Adrenal gland (tissue), 12 donors: ENCODE data around the gene CAMTA1. TPM values are rescaled to one million over a fixed set of nuclear protein-coding genes. Genes with fewer than 3 reads are reported as not detected.

Experiments
- DNase-seq, 7 donors: peaks; one replicate each; pipeline ENCODE4 v3.0.0-alpha.2; 2019 to 2020
- H3K27ac ChIP-seq, 5 donors: fragments of 200-600 bp; sonication (generic) in 4 of 5; 1 replicate in 3 of 5; 2 replicates in 2 of 5; pipeline versions ENCODE4 v1.5.1 to v1.8.0; 2016 to 2020; ENCODE audit warnings: mild to moderate bottlenecking in 1 of 5
- H3K27me3 ChIP-seq: fragments of 200-600 bp; 2 replicates; pipeline ENCODE4 v1.8.0; 2021
- H3K36me3 ChIP-seq, 2 donors: fragments of 200-600 bp; replicated peaks in 1 of 2; 1 replicate in 1 of 2; 2 replicates in 1 of 2; pipeline versions ENCODE4 v1.5.1 to v1.8.0; 2018 to 2022
- H3K4me1 ChIP-seq, 2 donors: fragments of 200-600 bp; replicated peaks in 1 of 2; 1 replicate in 1 of 2; 2 replicates in 1 of 2; pipeline versions ENCODE4 v1.5.1 to v1.8.0; 2018 to 2021
- H3K4me3 ChIP-seq, 4 donors: fragments of 200-600 bp; sonication (generic) in 3 of 4; one replicate each; pipeline ENCODE4 v1.5.1; 2016 to 2018
- H3K9me3 ChIP-seq, 3 donors: fragments of 200-600 bp; sonication (generic) in 1 of 3; replicated peaks in 1 of 3; 1 replicate in 2 of 3; 2 replicates in 1 of 3; pipeline versions ENCODE4 v1.5.1 to v1.8.0; 2016 to 2021
- CTCF ChIP-seq, 6 experiments: fragments of 450-650 bp in 4 of 6; fragments of 200-600 bp in 2 of 6; sonication (generic) in 1 of 6; IDR thresholded peaks; 1 replicate in 5 of 6; 2 replicates in 1 of 6; pipeline versions ENCODE4 v1.5.1 to v1.8.0; 2016 to 2021; ENCODE audit warnings: antibody characterized with exemption in 6 of 6, mild to moderate bottlenecking in 2 of 6, moderate library complexity in 1 of 6
- POLR2A ChIP-seq, 2 donors: fragments of 450-650 bp; IDR thresholded peaks; one replicate each; pipeline ENCODE4 v1.6.1; 2017; ENCODE audit warnings: antibody characterized with exemption in 2 of 2, mild to moderate bottlenecking in 2 of 2, moderate library complexity in 1 of 2
- WGBS, 4 donors: extraction: QIAGEN DNeasy Blood & Tissue Kit in 2 of 4; methylation state at CpG; one replicate each; pipeline versions ENCODE4 v1.1.5 to v1.1.7; 2013 to 2017; 5-methylcytosine and 5-hydroxymethylcytosine counted together
- intact Hi-C, 2 donors: fragments of 100-400 bp; cut with DNase I; formaldehyde crosslinking; loops; one replicate each; pipeline versions ENCODE4 v1.14.1 to v1.15.0; 2022 to 2023
- polyA plus RNA-seq, 3 donors: library from polyadenylated mRNA; stranded (reverse); fragments of 200-250 nt in 2 of 3; fragments of 350-450 nt in 1 of 3; fragmentation: Illumina TruSeq in 1 of 3; extraction: RNeasy Lipid Tissue Mini Kit (QIAGEN cat#74804) in 1 of 3; gene quantifications; one replicate each; pipeline ENCODE4 v1.2.3, GENCODE V29; 2013 to 2014
- total RNA-seq, 9 donors: library from RNA; depleted of rRNA in 4 of 9; stranded (reverse); fragments of >200 nt in 4 of 9; fragments of 120-200 nt in 1 of 9; fragmentation: NEBNext Ultra II Directional in 1 of 9; extraction: Animal tissue kit (Norgen Biotek cat#: 25700) in 1 of 9; gene quantifications; one replicate each; pipeline versions ENCODE4 v1.1.0 to v1.2.4, GENCODE V29; 2013 to 2023
- donor health status: healthy with polysubstance abuse.
- donor health status: Bipolar disorder and iron deficiency.
- donor health status: DM: yes; HTN: yes; CAD: no.
- donor health status: DM: no; HTN: no; CAD: no.
- donor health status: DM: no; HTN: no; CAD: no.
- donor health status: DM: yes; HTN: yes; CAD: no.

CAMTA1 gene
- total and polyA plus RNA-seq, 12 donors = 62.9 to 141 (median 96.9) TPM

- intact Hi-C loops = no loop called here
- H3K27me3 ChIP-seq = no peaks in the 10 kb centered on the region
- no peak for DNase-seq
- H3K4me1 ChIP-seq = no peaks in the 10 kb centered on the region
- no peak overlapping the region for H3K27ac ChIP-seq
- no peaks in the 10 kb centered on the region for H3K9me3 ChIP-seq
- 88 to 96% (median 90%) methylated on average over 12 to 13 of the region's 13 CpGs for WGBS, 4 donors
- TF ChIP-seq POLR2A (IDR thresholded peaks at IDR 0.05) (no peak), CTCF (IDR thresholded peaks at IDR 0.05) (no peak)
- H3K4me3 ChIP-seq = no peak overlapping the region
- H3K36me3 ChIP-seq = no peaks in the 10 kb centered on the region
Observed at GRCh38 chr1:7440154-7440553, 654.9 kb downstream of the CAMTA1 start.

- WGBS, 4 donors = 52 to 66% (median 63%) methylated on average over 15 to 16 of the region's 16 CpGs
- Histone ChIP-seq H3K27me3 (no peaks in the 10 kb centered on the region), H3K4me1 (no peaks in the 10 kb centered on the region), H3K9me3 (no peaks in the 10 kb centered on the region), H3K27ac (no peak overlapping the region), H3K4me3 (no peak overlapping the region), H3K36me3 (no peaks in the 10 kb centered on the region)
- DNase-seq = peak in 3 of 7 donors; percentile 31 to 55 (median 35)
- TF ChIP-seq POLR2A (IDR thresholded peaks at IDR 0.05) = no peak
- intact Hi-C loops = no loop called here
Observed at GRCh38 chr1:7441143-7441841, 656.0 kb downstream of the CAMTA1 start.

GRCh38 chr1:7442036-7442435 is 656.8 kb downstream of the CAMTA1 start:
- no peaks in the 10 kb centered on the region for H3K36me3 ChIP-seq
- H3K27me3 ChIP-seq = no peaks in the 10 kb centered on the region
- TF ChIP-seq CTCF (IDR thresholded peaks at IDR 0.05) (no peak), POLR2A (IDR thresholded peaks at IDR 0.05) (no peak)
- no peak for DNase-seq
- 93 to 94% (median 93%) methylated on average over 9 of the region's 9 CpGs for WGBS, 4 donors
- H3K4me3 ChIP-seq = no peak overlapping the region
- no peaks in the 10 kb centered on the region for H3K4me1 ChIP-seq
- H3K9me3 ChIP-seq = no peaks in the 10 kb centered on the region
- intact Hi-C loops = no loop called here
- H3K27ac ChIP-seq = no peak overlapping the region

- Histone ChIP-seq H3K4me1 (no peaks in the 10 kb centered on the region), H3K27ac (no peak overlapping the region), H3K9me3 (no peaks in the 10 kb centered on the region), H3K4me3 (no peak overlapping the region), H3K27me3 (no peaks in the 10 kb centered on the region), H3K36me3 (no peaks in the 10 kb centered on the region)
- TF ChIP-seq POLR2A (IDR thresholded peaks at IDR 0.05) = no peak
- TF ChIP-seq CTCF (IDR thresholded peaks at IDR 0.05) = no peak
- DNase-seq = no peak
- intact Hi-C loops = no loop called here
- 91 to 96% (median 93%) methylated on average over 3 to 6 of the region's 6 CpGs for WGBS, 4 donors
Observed at GRCh38 chr1:7442918-7443317, 657.7 kb downstream of the CAMTA1 start.

- H3K9me3 ChIP-seq = no peaks in the 10 kb centered on the region
- H3K27me3 ChIP-seq = no peaks in the 10 kb centered on the region
- intact Hi-C loops = no loop called here
- no peaks in the 10 kb centered on the region for H3K4me1 ChIP-seq
- DNase-seq = no peak
- TF ChIP-seq POLR2A (IDR thresholded peaks at IDR 0.05) = no peak
- no peak for TF ChIP-seq CTCF (IDR thresholded peaks at IDR 0.05)
- no peaks in the 10 kb centered on the region for H3K36me3 ChIP-seq
- WGBS, 4 donors = 56 to 76% (median 62%) methylated on average over 2 to 4 of the region's 4 CpGs
- no peak overlapping the region for H3K27ac ChIP-seq
- H3K4me3 ChIP-seq = no peak overlapping the region
Observed at GRCh38 chr1:7444363-7444762, 659.1 kb downstream of the CAMTA1 start.
